Stimulated activated naive CD4-positive, alpha-beta T cell (primary cell): ENCODE results near the gene MYH6.
"Not testable (repeated sequence)": the region's sequence is repeated elsewhere in the genome, so short reads cannot be mapped to it uniquely, and the experiment has no call there.

Source experiments
- DNase-seq, 6 experiments: peaks; one replicate each; lab custom pipeline; 2025; lab: John Stamatoyannopoulos, UW

Gene MYH6

DNA sequence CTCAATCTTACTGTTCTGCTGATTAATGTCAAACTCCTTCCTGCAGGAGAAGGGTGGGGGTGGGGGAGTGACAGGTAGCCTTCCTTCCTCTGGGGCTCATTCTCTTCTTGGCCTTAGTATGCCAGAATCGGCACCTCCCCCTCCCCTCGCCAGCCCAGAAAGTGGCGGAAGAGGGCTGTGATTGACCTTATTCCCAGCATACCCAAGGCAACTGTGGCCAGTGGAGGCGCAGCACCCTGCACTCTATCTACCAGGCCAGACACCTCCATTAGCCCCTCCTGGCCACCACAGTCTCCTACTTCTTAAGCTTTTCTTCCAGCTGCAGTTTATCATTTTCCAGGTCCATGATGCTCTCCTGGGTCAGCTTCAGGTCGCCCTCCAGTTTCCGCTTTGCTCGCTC is 15.5 kb downstream of the MYH6 start:
- no peak for DNase-seq

DNA sequence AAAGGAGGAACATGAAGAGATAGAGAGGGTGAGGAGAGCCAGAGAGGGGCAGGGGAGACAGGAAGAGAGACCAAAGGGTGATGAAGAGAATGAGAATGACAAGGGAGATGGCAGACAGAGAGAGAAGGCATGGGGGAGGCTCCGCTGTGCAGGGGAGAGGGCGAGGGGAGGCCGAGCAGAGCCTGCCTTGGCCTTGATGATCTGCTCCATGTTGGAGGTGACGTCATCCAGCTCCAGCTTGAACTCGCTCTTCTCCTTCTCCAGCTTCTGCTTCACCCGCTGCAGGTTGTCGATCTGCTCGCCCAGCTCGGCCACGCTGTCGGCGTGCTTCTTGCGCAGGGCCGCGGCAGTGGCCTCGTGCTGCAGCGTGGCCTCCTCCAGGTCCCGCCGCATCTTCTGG is 18.2 kb downstream of the MYH6 start:
- not testable (repeated sequence) for DNase-seq

GRCh38 chr14:23389396-23389795 is 18.7 kb downstream of the MYH6 start:
- no peak for DNase-seq

- DNase-seq, result no peak
Observed at GRCh38 chr14:23388996-23389395, 19.1 kb downstream of the MYH6 start.

DNA sequence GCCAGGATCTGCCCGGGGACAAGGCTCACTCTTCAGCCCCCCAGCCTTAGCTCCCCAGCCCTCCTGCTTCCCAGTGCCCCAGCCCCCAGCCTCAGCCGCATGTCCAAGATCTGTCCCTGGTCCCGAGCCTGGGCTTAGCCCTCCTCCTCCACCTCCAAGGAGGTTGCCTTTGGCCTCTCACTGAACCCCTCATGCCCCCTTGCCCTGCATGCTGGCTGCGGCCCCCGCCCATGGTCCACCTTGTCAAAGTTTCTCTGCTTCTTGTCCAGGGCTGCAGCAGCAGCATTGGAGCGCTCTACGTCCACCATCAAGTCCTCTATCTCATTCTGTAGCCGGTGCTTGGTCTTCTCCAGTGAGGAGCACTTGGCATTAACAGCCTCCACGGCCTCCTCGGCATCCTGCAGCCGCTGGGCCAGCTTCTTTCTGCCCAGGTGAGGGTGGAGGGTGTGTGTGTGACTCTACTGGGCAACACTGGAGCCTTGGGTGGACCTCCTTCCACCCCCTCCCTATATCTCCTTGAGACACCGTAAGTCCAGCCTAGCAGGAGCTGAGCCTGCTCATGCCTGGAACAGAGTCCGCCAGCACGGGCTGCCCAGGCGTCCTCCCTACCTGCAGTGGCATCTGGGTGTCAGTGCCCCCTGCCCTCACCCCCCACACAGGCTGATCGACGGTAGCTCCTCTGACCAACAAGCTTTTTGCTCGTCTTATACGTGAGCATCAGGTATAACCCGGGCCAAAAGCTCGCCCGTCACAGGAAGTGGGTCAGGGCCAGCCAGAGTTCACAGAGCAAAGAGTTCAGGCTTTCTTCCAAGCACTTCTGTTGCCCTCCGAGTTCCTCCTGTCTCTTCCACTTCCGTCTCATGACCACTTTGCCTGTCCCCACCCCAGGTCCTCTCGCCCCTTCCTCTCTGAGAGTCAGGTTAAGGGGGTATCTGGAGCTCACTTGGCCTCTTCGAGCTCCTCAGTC is 19.9 kb downstream of the MYH6 start:
- DNase-seq, result no peak

- no peak for DNase-seq
Observed at GRCh38 chr14:23386999-23387398, 21.1 kb downstream of the MYH6 start.

DNA sequence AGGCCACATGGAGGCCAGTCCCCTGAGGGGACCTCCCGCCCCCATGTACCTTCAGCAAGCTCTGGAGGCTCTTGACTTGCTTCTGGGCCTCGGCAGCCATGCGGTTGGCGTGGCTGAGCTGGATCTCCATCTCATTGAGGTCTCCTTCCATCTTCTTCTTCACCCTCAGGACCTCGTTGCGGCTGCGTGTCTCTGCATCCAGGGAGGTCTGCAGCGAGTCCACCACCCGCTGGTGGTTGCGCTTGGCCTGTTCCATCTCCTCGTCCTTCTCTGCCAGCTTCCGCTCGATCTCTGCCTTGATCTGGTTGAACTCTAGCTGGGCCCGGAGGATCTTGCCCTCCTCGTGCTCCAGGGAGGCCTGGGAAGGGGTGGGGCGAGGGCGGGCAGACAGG is 21.8 kb downstream of the MYH6 start:
- DNase-seq, result not testable (repeated sequence)

- DNase-seq, result no peak
Observed at GRCh38 chr14:23385642-23386265, 22.3 kb downstream of the MYH6 start.

DNA sequence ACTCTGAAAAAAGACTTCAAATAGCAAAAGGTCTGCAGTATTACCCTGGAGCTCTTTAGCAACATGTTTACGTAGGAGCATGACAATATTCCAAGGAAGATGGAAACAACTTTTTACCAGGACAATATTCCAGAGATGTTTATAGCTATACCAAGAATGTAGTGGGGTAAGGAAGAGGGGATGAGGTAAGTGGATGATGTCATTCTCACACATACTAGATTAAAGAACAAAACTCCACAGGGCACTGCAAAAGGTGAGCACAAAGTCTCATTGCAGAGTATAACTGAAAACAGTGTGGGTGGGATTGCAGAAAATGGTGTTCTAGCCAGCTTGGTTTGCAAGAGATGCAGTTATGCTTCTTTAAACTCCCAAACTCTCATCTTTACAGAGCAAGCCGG is 22.8 kb downstream of the MYH6 start:
- no peak for DNase-seq

DNA sequence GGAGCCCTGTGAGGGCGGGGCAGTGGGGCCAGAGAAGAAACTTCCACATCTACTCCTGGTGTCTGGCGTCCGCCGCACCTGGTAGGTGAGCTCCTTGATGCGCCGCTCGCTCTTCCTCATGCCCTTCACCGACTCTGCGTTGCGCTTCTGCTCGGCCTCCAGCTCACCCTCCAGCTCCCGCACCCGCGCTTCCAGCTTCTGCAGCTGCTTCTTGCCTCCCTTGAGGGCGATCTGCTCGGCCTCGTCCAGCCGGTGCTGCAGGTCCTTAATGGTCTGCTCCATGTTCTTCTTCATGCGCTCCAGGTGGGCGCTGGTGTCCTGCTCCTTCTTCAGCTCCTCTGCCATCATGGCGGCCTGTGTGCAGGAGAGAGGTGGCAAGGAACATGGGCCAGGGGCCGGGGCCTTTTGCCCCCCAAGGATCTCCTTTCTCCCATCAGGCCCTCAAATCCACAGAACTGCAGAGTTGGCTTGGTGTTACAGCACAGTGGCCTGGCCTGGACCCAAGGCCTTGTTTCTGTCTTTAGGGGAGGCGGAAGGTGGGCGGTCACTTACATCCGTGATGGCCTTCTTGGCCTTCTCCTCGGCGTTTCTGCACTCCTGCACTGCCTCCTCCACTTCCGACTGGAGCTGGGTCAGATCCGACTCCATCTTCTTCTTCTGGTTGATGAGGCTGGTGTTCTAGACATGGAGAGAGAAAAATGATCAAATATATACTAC is 23.6 kb downstream of the MYH6 start:
- DNase-seq, result no peak

GRCh38 chr14:23382731-23383440 is 25.2 kb downstream of the MYH6 start:
- no peak for DNase-seq

- DNase-seq, result no peak
Observed at GRCh38 chr14:23382276-23382675, 25.8 kb downstream of the MYH6 start.

DNA sequence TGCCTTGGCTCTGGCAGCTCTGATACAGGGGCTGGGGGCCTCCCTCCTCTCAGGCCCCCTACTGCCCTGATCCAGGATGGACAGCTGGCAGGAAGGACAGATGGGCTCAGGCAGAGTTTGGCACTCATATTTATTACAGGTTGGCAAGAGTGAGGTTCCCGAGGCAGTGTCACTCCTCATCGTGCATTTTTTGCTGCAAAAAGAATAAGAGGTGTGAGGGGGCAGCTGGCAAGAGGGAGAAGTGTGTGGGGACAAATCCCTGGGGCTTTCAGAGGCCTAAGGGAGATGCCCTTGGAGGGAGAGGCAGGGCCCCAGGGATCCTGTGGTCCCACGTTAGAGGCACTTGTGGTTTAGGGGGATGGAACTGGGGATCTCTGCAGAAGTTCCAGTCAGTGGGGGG is 26.2 kb downstream of the MYH6 start:
- no peak for DNase-seq

GRCh38 chr14:23380976-23381375 is 27.1 kb downstream of the MYH6 start:
- no peak for DNase-seq

DNA sequence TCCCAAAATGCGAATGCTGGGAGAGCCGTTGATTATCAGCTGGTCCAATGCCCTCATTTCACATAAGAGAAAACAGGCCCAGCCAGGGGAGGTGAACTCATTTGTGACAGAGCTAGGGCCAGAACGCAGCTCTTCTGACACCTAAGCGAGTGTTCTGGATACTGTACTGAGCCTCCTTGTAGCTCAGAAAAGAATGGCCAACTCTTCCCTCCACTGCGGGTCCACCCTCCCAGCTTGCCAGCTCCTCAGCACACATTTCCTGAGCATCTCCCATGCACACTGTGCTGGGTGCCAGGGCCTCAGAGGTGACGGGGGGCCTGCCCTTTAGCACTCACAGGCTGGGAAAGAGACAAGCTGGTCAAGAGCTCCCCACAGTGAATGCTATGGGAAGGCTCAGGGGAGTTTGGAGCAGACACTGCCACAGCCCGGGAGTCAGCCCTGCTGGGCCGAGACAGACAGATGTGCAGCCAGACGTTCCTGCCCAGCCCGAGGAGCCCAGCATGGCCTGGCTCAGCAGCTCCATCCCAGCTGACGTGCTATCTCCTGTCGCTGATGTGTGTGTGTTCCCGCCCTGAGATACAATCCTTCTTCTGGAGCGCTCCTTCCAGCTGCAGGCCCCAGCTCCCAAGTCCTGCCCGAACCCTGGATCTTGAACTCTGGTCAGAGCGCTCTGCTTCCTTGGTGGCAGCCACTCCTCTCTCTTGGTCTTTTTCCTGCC is 27.7 kb downstream of the MYH6 start:
- DNase-seq, result no peak

DNA sequence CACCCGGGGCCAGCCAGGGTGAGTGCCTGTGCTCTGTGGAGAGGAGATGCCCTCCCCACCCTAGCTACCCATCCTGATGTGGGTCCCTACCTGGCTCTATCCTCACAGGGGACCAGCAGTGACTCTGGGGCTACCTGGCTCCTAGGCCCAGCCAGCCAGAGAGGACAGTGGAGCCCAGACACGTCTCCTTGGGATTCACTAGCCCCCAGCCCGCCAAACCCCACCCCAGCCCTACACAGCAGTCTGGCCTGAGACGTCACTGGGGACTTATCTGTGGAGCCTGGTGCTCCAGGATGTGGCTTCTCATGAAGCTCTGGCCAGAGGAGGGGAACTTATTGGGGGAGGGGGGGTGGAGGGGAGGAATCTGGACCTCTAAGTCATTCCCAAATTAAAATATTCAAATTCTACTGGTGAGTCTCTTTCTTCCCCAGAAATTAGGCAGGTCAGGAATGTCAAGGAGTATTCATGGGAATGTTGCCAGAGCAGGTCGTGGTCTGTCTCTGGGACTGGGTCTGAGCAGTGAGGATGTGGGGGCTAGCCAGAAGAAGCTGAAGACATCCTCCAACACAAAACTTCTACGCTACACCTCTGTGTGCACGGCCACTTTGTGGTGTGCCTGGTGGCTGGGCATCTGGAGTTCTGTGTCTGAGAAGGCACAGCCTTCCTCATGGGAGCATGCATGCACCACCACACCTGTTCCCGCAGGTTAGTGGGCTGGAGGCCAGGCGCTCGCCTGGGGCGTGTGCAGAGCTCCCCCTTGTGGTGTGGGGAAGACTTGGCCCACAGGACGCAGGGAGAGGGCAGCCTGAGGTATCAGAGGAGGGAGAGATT is 28.5 kb downstream of the MYH6 start:
- peak; percentile 25 to 71 (median 58) for DNase-seq

DNA sequence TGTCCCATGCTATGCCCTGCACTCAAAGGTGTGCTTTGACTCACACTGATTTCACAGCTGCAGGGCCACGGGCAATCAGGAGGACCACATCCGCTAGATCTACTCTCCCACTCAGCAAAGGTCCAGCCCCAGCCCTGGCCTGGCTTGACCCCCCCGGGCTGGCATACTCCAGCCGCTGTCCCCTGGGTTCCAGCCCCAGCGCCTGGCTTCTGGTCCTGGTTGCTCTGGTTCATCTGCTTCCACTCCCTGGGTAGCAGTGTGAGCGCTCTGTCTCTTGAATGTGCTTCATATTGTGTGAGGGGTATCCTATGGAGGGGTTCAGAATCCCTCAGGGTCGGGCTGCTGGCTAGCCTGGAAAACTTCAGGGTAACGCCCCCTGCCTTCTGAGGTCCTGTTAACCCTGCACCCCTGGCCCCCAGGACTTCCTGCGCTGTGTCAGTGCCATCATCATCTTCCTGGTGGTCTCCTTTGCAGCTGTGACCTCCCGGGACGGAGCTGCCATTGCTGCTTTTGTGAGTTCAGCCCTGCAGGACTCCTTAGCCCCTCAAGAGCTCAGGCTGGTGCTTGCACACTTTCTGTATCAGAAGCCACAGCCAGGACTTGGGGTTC is 29.4 kb downstream of the MYH6 start:
- no peak for DNase-seq

DNA sequence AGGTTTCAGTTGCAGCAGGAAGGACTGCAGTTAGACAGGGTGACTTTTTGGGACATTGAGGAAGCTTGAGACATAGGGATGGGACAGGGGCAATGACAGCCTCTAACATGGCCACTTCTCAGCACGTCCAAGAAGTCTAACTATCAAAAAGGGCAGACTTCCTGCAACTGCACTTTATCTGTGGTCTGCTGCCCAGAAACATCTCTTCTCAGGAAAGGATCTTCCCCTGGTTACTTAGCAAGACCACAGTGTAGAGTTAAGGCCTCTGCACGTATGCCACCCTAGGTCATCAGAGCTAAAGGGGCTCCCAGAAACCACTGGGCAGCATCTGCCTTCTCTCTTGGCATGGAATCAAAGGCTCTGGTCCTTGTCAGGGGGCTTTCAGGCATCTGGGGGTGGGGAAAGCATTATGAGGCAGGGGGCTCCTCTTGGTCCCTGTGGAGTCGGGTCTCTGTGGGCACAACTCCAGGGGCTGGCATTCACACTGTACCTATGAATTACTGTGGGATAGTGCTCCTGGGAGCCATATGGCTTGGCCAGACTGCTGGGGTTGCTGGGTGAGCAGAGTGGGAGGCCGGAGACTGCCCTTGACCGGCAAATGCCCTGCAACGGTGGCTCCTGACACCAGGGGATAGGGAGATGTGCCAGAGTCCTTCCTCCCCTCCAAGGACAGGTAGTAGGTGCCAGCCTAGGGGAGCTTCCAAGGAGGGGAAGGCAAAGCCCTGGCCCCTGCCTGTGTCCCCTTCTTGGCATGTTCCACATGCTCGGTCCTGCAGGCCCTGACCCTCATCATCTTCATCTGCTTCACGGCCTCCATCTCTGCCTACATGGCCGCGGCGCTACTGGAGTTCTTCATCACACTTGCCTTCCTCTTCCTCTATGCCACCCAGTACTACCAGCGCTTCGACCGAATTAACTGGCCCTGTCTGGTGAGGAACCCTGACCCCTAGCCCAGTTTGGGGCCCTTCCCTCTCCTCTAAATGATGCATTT is 30.2 kb downstream of the MYH6 start:
- DNase-seq, result no peak

- no peak for DNase-seq
Observed at GRCh38 chr14:23377198-23377550, 30.9 kb downstream of the MYH6 start.
